ENCODE measurements around the gene TELO2. TPM values are rescaled to one million over a fixed set of nuclear protein-coding genes. Genes with fewer than 3 reads are reported as not detected.

TELO2 gene
- total and polyA plus RNA-seq, 2 donors (not counting 1 experiment from before 2014, with no cell fraction given): 6.3 to 10.9 TPM

GRCh38 chr16:1450218-1450617 lies 42.9 kb upstream of the TELO2 start:
- Histone ChIP-seq H3K4me1 (ENCODE audit: control insufficient read depth, extremely low read depth, insufficient read depth, low read length) (no peaks in the 10 kb centered on the region), H3K4me3 (replicated peaks in 1 of 4; ENCODE audit: control extremely low read depth in 1 of 4, insufficient read depth in 1 of 4, low read depth in 3 of 4, low read length in 4 of 4) (no peak overlapping the region), H3K79me2 (ENCODE audit: control insufficient read depth, insufficient read depth, low read length) (no peaks in the 10 kb centered on the region), H3K27ac (ENCODE audit: insufficient read depth, low read length) (no peak overlapping the region), H3K9me3 (ENCODE audit: control insufficient read depth, insufficient read depth, low read depth, low read length) (no peaks in the 10 kb centered on the region), H2AFZ (ENCODE audit: low read length) (no peak overlapping the region), H3K27me3 (ENCODE audit: control insufficient read depth, insufficient read depth, low read length) (no peaks in the 10 kb centered on the region), H3K9ac (ENCODE audit: insufficient read depth, low read length) (no peak overlapping the region), H3K4me2 (ENCODE audit: extremely low read depth, insufficient read depth, low read length) (no peak overlapping the region), H4K20me1 (ENCODE audit: control insufficient read depth, extremely low read depth, insufficient read depth, low read length) (no peaks in the 10 kb centered on the region), H3K36me3 (ENCODE audit: control insufficient read depth, insufficient read depth, low read length) (peaks cover 20% of the 10 kb centered on the region)
- TF ChIP-seq CTCF (conservative IDR thresholded peaks at IDR 0.05 in 1 of 2, IDR thresholded peaks at IDR 0.05 in 1 of 2; ENCODE audit: low read depth in 1 of 2, low read length in 2 of 2): no peak
- TF ChIP-seq EZH2 (IDR thresholded peaks at IDR 0.05; ENCODE audit: low read length, missing control alignments): no peak
- no peak for DNase-seq (ENCODE audit: low read depth in 2 of 2)

- Histone ChIP-seq H3K27ac (ENCODE audit: insufficient read depth, low read length) (no peak overlapping the region), H3K4me1 (ENCODE audit: control insufficient read depth, extremely low read depth, insufficient read depth, low read length) (no peaks in the 10 kb centered on the region), H3K36me3 (ENCODE audit: control insufficient read depth, insufficient read depth, low read length) (peaks cover 22% of the 10 kb centered on the region), H3K4me2 (ENCODE audit: extremely low read depth, insufficient read depth, low read length) (no peak overlapping the region), H3K4me3 (replicated peaks in 1 of 4; ENCODE audit: control extremely low read depth in 1 of 4, insufficient read depth in 1 of 4, low read depth in 3 of 4, low read length in 4 of 4) (no peak overlapping the region), H4K20me1 (ENCODE audit: control insufficient read depth, extremely low read depth, insufficient read depth, low read length) (no peaks in the 10 kb centered on the region), H3K9me3 (ENCODE audit: control insufficient read depth, insufficient read depth, low read depth, low read length) (no peaks in the 10 kb centered on the region), H2AFZ (ENCODE audit: low read length) (no peak overlapping the region), H3K79me2 (ENCODE audit: control insufficient read depth, insufficient read depth, low read length) (no peaks in the 10 kb centered on the region), H3K27me3 (ENCODE audit: control insufficient read depth, insufficient read depth, low read length) (no peaks in the 10 kb centered on the region), H3K9ac (ENCODE audit: insufficient read depth, low read length) (no peak overlapping the region)
- TF ChIP-seq EZH2 (IDR thresholded peaks at IDR 0.05; ENCODE audit: low read length, missing control alignments): no peak
- no peak for TF ChIP-seq CTCF (conservative IDR thresholded peaks at IDR 0.05 in 1 of 2, IDR thresholded peaks at IDR 0.05 in 1 of 2; ENCODE audit: low read depth in 1 of 2, low read length in 2 of 2)
- DNase-seq (ENCODE audit: low read depth in 2 of 2): no peak
Observed at GRCh38 chr16:1450841-1451240, 42.3 kb upstream of the TELO2 start.

GRCh38 chr16:1451702-1452392 lies 41.3 kb upstream of the TELO2 start:
- no peak overlapping the region for H3K4me2 ChIP-seq (ENCODE audit: extremely low read depth, insufficient read depth, low read length)
- no peaks in the 10 kb centered on the region for H3K27me3 ChIP-seq (ENCODE audit: control insufficient read depth, insufficient read depth, low read length)
- no peak for DNase-seq (ENCODE audit: low read depth in 2 of 2)
- no peaks in the 10 kb centered on the region for H4K20me1 ChIP-seq (ENCODE audit: control insufficient read depth, extremely low read depth, insufficient read depth, low read length)
- peaks cover 17% of the 10 kb centered on the region for H3K36me3 ChIP-seq (ENCODE audit: control insufficient read depth, insufficient read depth, low read length)
- H3K4me1 ChIP-seq (ENCODE audit: control insufficient read depth, extremely low read depth, insufficient read depth, low read length): no peaks in the 10 kb centered on the region
- no peak for TF ChIP-seq CTCF (conservative IDR thresholded peaks at IDR 0.05 in 1 of 2, IDR thresholded peaks at IDR 0.05 in 1 of 2; ENCODE audit: low read depth in 1 of 2, low read length in 2 of 2)
- TF ChIP-seq EZH2 (IDR thresholded peaks at IDR 0.05; ENCODE audit: low read length, missing control alignments): no peak
- no peak overlapping the region for H2AFZ ChIP-seq (ENCODE audit: low read length)
- no peak overlapping the region for H3K9ac ChIP-seq (ENCODE audit: insufficient read depth, low read length)
- H3K9me3 ChIP-seq (ENCODE audit: control insufficient read depth, insufficient read depth, low read depth, low read length): no peaks in the 10 kb centered on the region
- H3K27ac ChIP-seq (ENCODE audit: insufficient read depth, low read length): no peak overlapping the region
- no peak overlapping the region for H3K4me3 ChIP-seq (replicated peaks in 1 of 4; ENCODE audit: control extremely low read depth in 1 of 4, insufficient read depth in 1 of 4, low read depth in 3 of 4, low read length in 4 of 4)
- no peaks in the 10 kb centered on the region for H3K79me2 ChIP-seq (ENCODE audit: control insufficient read depth, insufficient read depth, low read length)
